GM23248 (cell line): Measurements from ENCODE around the gene DOK5.

Experiments used
- EZH2 ChIP-seq: fragments of 200-600 bp; sonication (generic); IDR thresholded peaks from 2 replicates; pipeline ENCODE4 v1.6.1; 2018; ENCODE audit warnings: antibody characterized with exemption, mild to moderate bottlenecking; ENCODE audit not compliant: insufficient read depth, poor library complexity, severe bottlenecking
- EZH2phosphoT487 ChIP-seq: fragments of 200-600 bp; sonication (generic); IDR thresholded peaks from 2 replicates; pipeline ENCODE4 v1.6.1; 2018; ENCODE audit warnings: antibody characterized with exemption, moderate library complexity, mild to moderate bottlenecking, low read depth; ENCODE audit not compliant: insufficient read depth

- no peak for TF ChIP-seq EZH2phosphoT487
- TF ChIP-seq EZH2: no peak
Measured at GRCh38 chr20:54643761-54644160, 168.4 kb downstream of the DOK5 start.
